Transverse colon (tissue), 4 donors: ENCODE measurements around the gene CLASP2.

Experiments
- CTCF ChIP-seq, 5 experiments: fragments of 200-600 bp in 3 of 5; fragments of 450-650 bp in 2 of 5; sonication (generic) in 3 of 5; IDR thresholded peaks; 1 replicate in 2 of 5; 2 replicates in 3 of 5; pipeline ENCODE4 v1.5.1; 2016 to 2017; ENCODE audit warnings: antibody characterized with exemption in 5 of 5, inconsistent platforms in 3 of 5, mild to moderate bottlenecking in 2 of 5, moderate library complexity in 1 of 5
- EP300 ChIP-seq: sonication (generic); formaldehyde crosslinking; IDR thresholded peaks from one replicate; pipeline ENCODE4 v1.6.1; 2017; ENCODE audit warnings: antibody characterized with exemption, low read depth
- POLR2A ChIP-seq: fragments of 450-650 bp; IDR thresholded peaks from one replicate; pipeline ENCODE4 v1.6.1; 2016; ENCODE audit warnings: antibody characterized with exemption, mild to moderate bottlenecking, moderate library complexity
- POLR2AphosphoS5 ChIP-seq, 3 donors: sonication (generic); formaldehyde crosslinking; IDR thresholded peaks; one replicate each; pipeline ENCODE4 v1.6.1; 2016; ENCODE audit warnings: antibody characterized with exemption in 3 of 3

DNA sequence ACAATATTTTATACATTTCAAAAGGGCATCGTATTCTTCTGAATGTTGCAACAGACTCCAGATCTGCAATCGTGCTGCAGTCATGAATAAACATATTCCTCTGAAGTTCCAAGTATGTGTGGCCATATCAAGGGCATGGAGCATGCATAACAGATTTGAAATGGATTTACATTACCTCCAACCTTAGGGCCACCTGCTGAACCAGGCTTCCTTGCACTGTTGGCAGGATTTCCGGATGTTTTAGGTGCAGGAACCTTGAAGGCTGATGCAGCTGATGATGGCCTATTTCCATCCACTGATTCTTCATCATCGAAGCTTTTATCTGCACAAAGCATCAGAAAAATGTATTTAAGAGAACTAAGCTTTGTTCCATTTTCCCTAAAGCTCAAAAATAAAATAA lies 73.5 kb downstream of the CLASP2 start:
- TF ChIP-seq CTCF (IDR thresholded peaks at IDR 0.05) (no peak), POLR2AphosphoS5 (IDR thresholded peaks at IDR 0.05) (no peak), EP300 (no peak), POLR2A (no peak)
